Smooth muscle cell (in vitro differentiated cells): ENCODE measurements around the gene PTPRN2. TPM values are rescaled to one million over a fixed set of nuclear protein-coding genes. Genes with fewer than 3 reads are reported as not detected.

Experiments used
- DNase-seq: peaks from one replicate; lab custom pipeline; 2025; ENCODE audit not compliant: unreplicated experiment; lab: John Stamatoyannopoulos, UW
- H2AFZ ChIP-seq: fragments of 200-600 bp; sonication (generic); 2 replicates; pipeline ENCODE4 v1.6.0; 2016; ENCODE audit warnings: antibody characterized with exemption, low read depth, mild to moderate bottlenecking
- H3F3A ChIP-seq: fragments of 200-600 bp; sonication (generic); 2 replicates; pipeline ENCODE4 v1.6.0; 2017; ENCODE audit warnings: antibody characterized with exemption, low read depth
- H3K27ac ChIP-seq: fragments of 200-600 bp; sonication (generic); 2 replicates; pipeline ENCODE4 v1.5.1; 2016; ENCODE audit warnings: low read depth, mild to moderate bottlenecking
- H3K27me3 ChIP-seq: fragments of 200-600 bp; sonication (generic); 2 replicates; pipeline ENCODE4 v1.6.1; 2016; ENCODE audit warnings: low read depth, mild to moderate bottlenecking
- H3K36me3 ChIP-seq: fragments of 200-600 bp; sonication (generic); 2 replicates; pipeline ENCODE4 v1.5.1; 2016; ENCODE audit warnings: low read depth
- H3K4me1 ChIP-seq: fragments of 200-600 bp; sonication (generic); 2 replicates; pipeline ENCODE4 v1.5.1; 2016; ENCODE audit warnings: low read depth
- H3K4me2 ChIP-seq: fragments of 200-600 bp; sonication (generic); 2 replicates; pipeline ENCODE4 v1.6.0; 2016; ENCODE audit warnings: mild to moderate bottlenecking
- H3K4me3 ChIP-seq: fragments of 200-600 bp; sonication (generic); 2 replicates; pipeline ENCODE4 v1.5.1; 2016; ENCODE audit warnings: mild to moderate bottlenecking
- H3K79me2 ChIP-seq: fragments of 200-600 bp; sonication (generic); 2 replicates; pipeline ENCODE4 v1.6.0; 2016; ENCODE audit warnings: low read depth, mild to moderate bottlenecking
- H3K9ac ChIP-seq: fragments of 200-600 bp; sonication (generic); 2 replicates; pipeline ENCODE4 v1.6.0; 2016; ENCODE audit warnings: low read depth
- H3K9me3 ChIP-seq: fragments of 200-600 bp; sonication (generic); replicated peaks from 2 replicates; pipeline ENCODE4 v1.5.1; 2016; ENCODE audit warnings: low read depth
- H4K20me1 ChIP-seq: fragments of 200-600 bp; sonication (generic); 2 replicates; pipeline ENCODE4 v1.6.0; 2016; ENCODE audit warnings: low read depth
- CTCF ChIP-seq: fragments of 200-600 bp; sonication (generic); IDR thresholded peaks from 2 replicates; pipeline ENCODE4 v1.5.1; 2017; ENCODE audit warnings: borderline replicate concordance, mild to moderate bottlenecking, antibody characterized with exemption; ENCODE audit not compliant: insufficient read depth, poor library complexity, severe bottlenecking
- WGBS: methylation state at CpG from one replicate; pipeline ENCODE4 v1.1.7; 2016; ENCODE audit warnings: low lambda C conversion rate; 5-methylcytosine and 5-hydroxymethylcytosine counted together
- polyA plus RNA-seq: library from polyadenylated mRNA; unstranded; fragments of >200 nt; fragmentation: Nextera tagmentation; extraction: Ambion mirVana; gene quantifications from 2 replicates; pipeline ENCODE4 v1.2.1, GENCODE V29; 2016
- total RNA-seq: library from RNA; depleted of rRNA; stranded (reverse); fragments of >200 nt; gene quantifications from 2 replicates; pipeline ENCODE4 v1.2.3, GENCODE V29; 2014

PTPRN2 gene
- total and polyA plus RNA-seq, 2 experiments from 2014 or later, result 0.09 to 0.87 TPM

GRCh38 chr7:158403013-158403821 lies 184.4 kb downstream of the PTPRN2 start:
- no peak for DNase-seq
- Histone ChIP-seq H3K4me3 (no peak overlapping the region), H3K9me3 (no peaks in the 10 kb centered on the region), H3K27ac (no peak overlapping the region), H3K27me3 (no peaks in the 10 kb centered on the region), H3K9ac (no peak overlapping the region), H3K79me2 (no peaks in the 10 kb centered on the region), H3K4me1 (no peaks in the 10 kb centered on the region), H4K20me1 (no peaks in the 10 kb centered on the region), H3F3A (no peaks in the 10 kb centered on the region), H3K36me3 (no peaks in the 10 kb centered on the region), H2AFZ (no peak overlapping the region), H3K4me2 (no peak overlapping the region)
- 86% methylated on average over 21 of the region's 21 CpGs for WGBS
- no peak for TF ChIP-seq CTCF

GRCh38 chr7:158402471-158402870 lies 185.2 kb downstream of the PTPRN2 start:
- DNase-seq, result no peak
- no peaks in the 10 kb centered on the region for H3K9me3 ChIP-seq

GRCh38 chr7:158401826-158402225 lies 185.8 kb downstream of the PTPRN2 start:
- no peaks in the 10 kb centered on the region for H3F3A ChIP-seq
- no peaks in the 10 kb centered on the region for H3K27me3 ChIP-seq
- H3K9ac ChIP-seq, result no peak overlapping the region
- DNase-seq, result no peak
- no peak overlapping the region for H3K4me3 ChIP-seq
- no peak overlapping the region for H2AFZ ChIP-seq
- no peaks in the 10 kb centered on the region for H4K20me1 ChIP-seq
- no peak overlapping the region for H3K27ac ChIP-seq
- H3K4me2 ChIP-seq, result no peak overlapping the region
- no peaks in the 10 kb centered on the region for H3K9me3 ChIP-seq
- H3K4me1 ChIP-seq, result no peaks in the 10 kb centered on the region
- no peaks in the 10 kb centered on the region for H3K79me2 ChIP-seq
- no peak for TF ChIP-seq CTCF
- 86% methylated on average over 10 of the region's 10 CpGs for WGBS
- no peaks in the 10 kb centered on the region for H3K36me3 ChIP-seq

More at GRCh38 chr7:158402471-158402870, 185.2 kb downstream of the PTPRN2 start:
- Histone ChIP-seq H3K36me3 (no peaks in the 10 kb centered on the region), H3K27me3 (no peaks in the 10 kb centered on the region), H4K20me1 (no peaks in the 10 kb centered on the region), H3F3A (no peaks in the 10 kb centered on the region), H3K4me2 (no peak overlapping the region), H3K79me2 (no peaks in the 10 kb centered on the region), H3K27ac (no peak overlapping the region), H3K4me3 (no peak overlapping the region), H3K4me1 (no peaks in the 10 kb centered on the region), H2AFZ (no peak overlapping the region), H3K9ac (no peak overlapping the region)
- WGBS, result 75% methylated on average over 11 of the region's 11 CpGs
- no peak for TF ChIP-seq CTCF

GRCh38 chr7:158401295-158401694 lies 186.3 kb downstream of the PTPRN2 start:
- Histone ChIP-seq H4K20me1 (no peaks in the 10 kb centered on the region), H3K4me1 (no peaks in the 10 kb centered on the region), H3K9ac (no peak overlapping the region), H3F3A (no peaks in the 10 kb centered on the region), H3K9me3 (no peaks in the 10 kb centered on the region), H2AFZ (no peak overlapping the region), H3K4me2 (no peak overlapping the region), H3K27ac (no peak overlapping the region), H3K4me3 (no peak overlapping the region), H3K27me3 (no peaks in the 10 kb centered on the region), H3K36me3 (no peaks in the 10 kb centered on the region), H3K79me2 (no peaks in the 10 kb centered on the region)
- 92% methylated on average over 8 of the region's 8 CpGs for WGBS
- no peak for TF ChIP-seq CTCF
- no peak for DNase-seq
